Panc1 (cell line): Measurements from ENCODE around the gene PADI3. TPM values are rescaled to one million over a fixed set of nuclear protein-coding genes. Genes with fewer than 3 reads are reported as not detected.

Experiments used
- ATAC-seq: fragments of 200-7000 bp; cut with Tn5 transposase; 2 replicates; pipeline ENCODE4 v1.9.1; 2020; ENCODE audit warnings: mild to moderate bottlenecking, moderate library complexity
- BruUV-seq: library from RNA; stranded (reverse); fragments of 400-500 nt; replicated peaks from 2 replicates; lab custom pipeline; 2021; lab: Mats Ljungman, UMichigan
- CTCF ChIA-PET: fragments of 300-600 bp; sonication (Branson Sonifier 250); formaldehyde crosslinking; loops from one replicate; lab custom pipeline; 2022; ENCODE audit warnings: antibody characterized with exemption; lab: Charles Lee
- POLR2A ChIA-PET: fragments of 300-600 bp; sonication (Branson Sonifier 250); formaldehyde crosslinking; loops from one replicate; lab custom pipeline; 2022; ENCODE audit warnings: antibody characterized with exemption; lab: Charles Lee
- DNase-seq: peaks from one replicate; pipeline ENCODE4 v3.0.0-alpha.2; 2010; ENCODE audit warnings: low read depth, low spot score
- H3K27ac ChIP-seq: 2 replicates; pipeline ENCODE4 v1.5.1; 2011; ENCODE audit warnings: mild to moderate bottlenecking, low read length, inconsistent platforms
- H3K27me3 ChIP-seq: fragments of 200-500 bp; sonication (Bioruptor generic); 2 replicates; pipeline ENCODE4 v1.6.0; 2014; ENCODE audit warnings: low read length, inconsistent platforms; ENCODE audit not compliant: control insufficient read depth, insufficient read depth
- H3K36me3 ChIP-seq: fragments of 200-500 bp; sonication (Bioruptor generic); 2 replicates; pipeline ENCODE4 v1.5.1; 2014; ENCODE audit warnings: inconsistent platforms, mild to moderate bottlenecking, low read length, moderate library complexity; ENCODE audit not compliant: control insufficient read depth, insufficient read depth
- H3K4me1 ChIP-seq: 2 replicates; pipeline ENCODE4 v1.5.1; 2011; ENCODE audit warnings: inconsistent platforms, mild to moderate bottlenecking, low read length, moderate library complexity; ENCODE audit not compliant: control insufficient read depth, insufficient read depth
- H3K4me3 ChIP-seq, 2 experiments: 2 replicates each; pipeline ENCODE4 v1.5.1; 2011 to 2012; ENCODE audit warnings: low read depth in 2 of 2, low read length in 2 of 2, mild to moderate bottlenecking in 2 of 2, inconsistent platforms in 1 of 2, moderate library complexity in 1 of 2
- H3K9me3 ChIP-seq: fragments of 200-500 bp; sonication (Bioruptor generic); 2 replicates; pipeline ENCODE4 v1.5.1; 2014; ENCODE audit warnings: low read depth, mild to moderate bottlenecking, inconsistent platforms, low read length, moderate library complexity; ENCODE audit not compliant: control insufficient read depth, insufficient read depth
- CTCF ChIP-seq: fragments of 450-650 bp; IDR thresholded peaks from 2 replicates; pipeline ENCODE4 v1.5.1; 2017; ENCODE audit warnings: mild to moderate bottlenecking
- POLR2AphosphoS5 ChIP-seq: IDR thresholded peaks from 2 replicates; pipeline ENCODE4 v1.6.1; 2012; ENCODE audit warnings: mild to moderate bottlenecking, low read depth, low read length, moderate library complexity
- SIN3A ChIP-seq: IDR thresholded peaks from 2 replicates; pipeline ENCODE4 v1.6.1; 2012; ENCODE audit warnings: low read depth, mild to moderate bottlenecking, low read length, moderate library complexity, borderline replicate concordance; ENCODE audit not compliant: insufficient read depth
- TCF7L2 ChIP-seq: IDR thresholded peaks from 2 replicates; pipeline ENCODE4 v1.6.1; 2011; ENCODE audit warnings: mild to moderate bottlenecking, low read depth, low read length, inconsistent platforms
- in situ Hi-C: cut with HindIII; loops from 2 replicates; pipeline ENCODE4 v1.10.0; 2016; ENCODE audit warnings: low sequenced_read_pairs, low pct_unique_long_range_greater_than_20kb
- intact Hi-C: fragments of 100-400 bp; cut with micrococcal nuclease; formaldehyde crosslinking; loops from one replicate; pipeline ENCODE4 v1.10.0; 2022; ENCODE audit not compliant: unreplicated experiment
- total RNA-seq: library from RNA; stranded (reverse); gene quantifications from one replicate; pipeline ENCODE4 v1.2.1, GENCODE V29; 2021; ENCODE audit not compliant: unreplicated experiment
- TF ChIP-seq, protein P1 (sequence below), 2 experiments: IDR thresholded peaks; 2 replicates each; pipeline ENCODE4 v1.6.1; 2011 to 2012; ENCODE audit warnings: low read depth in 2 of 2, control low read depth in 1 of 2, low read length in 1 of 2, mild to moderate bottlenecking in 1 of 2, moderate library complexity in 1 of 2; ENCODE audit not compliant: insufficient read depth in 1 of 2

The PADI3 gene
- total RNA-seq, 1 experiment from 2014 or later = 3.4 TPM

- Histone ChIP-seq H3K27me3 (no peaks in the 10 kb centered on the region), H3K9me3 (no peaks in the 10 kb centered on the region), H3K27ac (no peak overlapping the region), H3K4me3 (no peak overlapping the region), H3K36me3 (no peaks in the 10 kb centered on the region), H3K4me1 (peaks cover 11% of the 10 kb centered on the region; the same call in 1 of the 2 replicates)
- no TSS peak for BruUV-seq
- ATAC-seq = no peak
- intact Hi-C loops = no loop called here
- in situ Hi-C loops = no loop called here
- TF ChIP-seq, protein P1, sequence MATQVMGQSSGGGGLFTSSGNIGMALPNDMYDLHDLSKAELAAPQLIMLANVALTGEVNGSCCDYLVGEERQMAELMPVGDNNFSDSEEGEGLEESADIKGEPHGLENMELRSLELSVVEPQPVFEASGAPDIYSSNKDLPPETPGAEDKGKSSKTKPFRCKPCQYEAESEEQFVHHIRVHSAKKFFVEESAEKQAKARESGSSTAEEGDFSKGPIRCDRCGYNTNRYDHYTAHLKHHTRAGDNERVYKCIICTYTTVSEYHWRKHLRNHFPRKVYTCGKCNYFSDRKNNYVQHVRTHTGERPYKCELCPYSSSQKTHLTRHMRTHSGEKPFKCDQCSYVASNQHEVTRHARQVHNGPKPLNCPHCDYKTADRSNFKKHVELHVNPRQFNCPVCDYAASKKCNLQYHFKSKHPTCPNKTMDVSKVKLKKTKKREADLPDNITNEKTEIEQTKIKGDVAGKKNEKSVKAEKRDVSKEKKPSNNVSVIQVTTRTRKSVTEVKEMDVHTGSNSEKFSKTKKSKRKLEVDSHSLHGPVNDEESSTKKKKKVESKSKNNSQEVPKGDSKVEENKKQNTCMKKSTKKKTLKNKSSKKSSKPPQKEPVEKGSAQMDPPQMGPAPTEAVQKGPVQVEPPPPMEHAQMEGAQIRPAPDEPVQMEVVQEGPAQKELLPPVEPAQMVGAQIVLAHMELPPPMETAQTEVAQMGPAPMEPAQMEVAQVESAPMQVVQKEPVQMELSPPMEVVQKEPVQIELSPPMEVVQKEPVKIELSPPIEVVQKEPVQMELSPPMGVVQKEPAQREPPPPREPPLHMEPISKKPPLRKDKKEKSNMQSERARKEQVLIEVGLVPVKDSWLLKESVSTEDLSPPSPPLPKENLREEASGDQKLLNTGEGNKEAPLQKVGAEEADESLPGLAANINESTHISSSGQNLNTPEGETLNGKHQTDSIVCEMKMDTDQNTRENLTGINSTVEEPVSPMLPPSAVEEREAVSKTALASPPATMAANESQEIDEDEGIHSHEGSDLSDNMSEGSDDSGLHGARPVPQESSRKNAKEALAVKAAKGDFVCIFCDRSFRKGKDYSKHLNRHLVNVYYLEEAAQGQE (IDR thresholded peaks at IDR 0.05; ENCODE audit: insufficient read depth in 1 of 2, low read depth in 2 of 2, low read length in 1 of 2) = no peak
- TF ChIP-seq SIN3A (no peak), POLR2AphosphoS5 (no peak), CTCF (no peak), TCF7L2 (no peak)
- no peak for DNase-seq
- POLR2A ChIA-PET = no interaction called here
- CTCF ChIA-PET = no interaction called here
Observed at GRCh38 chr1:17308593-17308992, 59.7 kb downstream of the PADI3 start.

DNA sequence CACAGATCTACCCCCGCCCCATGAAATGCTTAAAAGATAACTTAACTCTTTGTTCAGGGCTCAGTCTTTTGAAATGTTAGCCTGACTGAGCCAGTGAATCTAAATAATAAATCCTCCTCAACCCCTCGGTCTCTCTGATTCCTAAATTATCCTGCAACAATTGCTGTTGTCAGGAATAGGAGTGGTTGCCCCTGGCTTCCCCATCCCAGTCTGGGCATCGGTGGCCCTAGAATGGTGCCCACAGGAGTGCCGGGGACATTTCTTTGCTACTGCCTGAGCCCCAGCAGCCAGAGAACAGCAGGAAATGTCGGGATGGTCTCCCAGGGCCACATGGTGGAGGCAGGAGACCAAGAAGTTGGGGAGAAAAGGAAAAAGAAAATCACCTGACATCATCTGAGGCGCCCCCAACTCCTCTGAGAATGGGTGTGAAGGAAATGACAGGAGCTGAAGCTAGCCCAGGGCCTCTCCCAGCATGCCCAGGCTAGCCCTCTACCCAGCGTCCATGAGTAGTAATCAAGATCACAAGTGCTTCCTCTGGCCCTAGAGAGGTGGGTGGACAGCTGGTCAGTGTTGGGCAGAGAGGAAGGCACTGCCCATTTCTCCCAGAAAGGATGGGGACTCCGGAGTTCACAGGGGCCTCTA lies 60.6 kb downstream of the PADI3 start:
- CTCF ChIA-PET = interaction anchor here (0.7 kb wide), 1 partner anchor 86 kb away, joined by 16 read pairs; no protein-coding TSS in a partner anchor
- Histone ChIP-seq H3K4me3 (no peak overlapping the region), H3K4me1 (peaks cover 9% of the 10 kb centered on the region; the same call in 1 of the 2 replicates), H3K36me3 (no peaks in the 10 kb centered on the region), H3K9me3 (no peaks in the 10 kb centered on the region), H3K27ac (no peak overlapping the region), H3K27me3 (no peaks in the 10 kb centered on the region)
- BruUV-seq = no TSS peak
- no peak for TF ChIP-seq POLR2AphosphoS5
- no peak for TF ChIP-seq SIN3A
- TF ChIP-seq, protein P1 (IDR thresholded peaks at IDR 0.05; ENCODE audit: insufficient read depth in 1 of 2, low read depth in 2 of 2, low read length in 1 of 2) = no peak
- TF ChIP-seq CTCF = no peak
- TF ChIP-seq TCF7L2 = no peak
- intact Hi-C loops (no loop called here), in situ Hi-C loops (no loop called here)
- POLR2A ChIA-PET = interaction anchor here (0.6 kb wide), 3 partner anchors 12 to 49 kb away, joined by 4 to 13 read pairs (median 4); no protein-coding TSS in a partner anchor
- ATAC-seq = no peak
- DNase-seq = no peak
